Measurements from ENCODE around the gene OBP2A. TPM values are rescaled to one million over a fixed set of nuclear protein-coding genes. Genes with fewer than 3 reads are reported as not detected.
A peak's percentile ranks its signal among the peaks of the same experiment; 100 is the strongest.

OBP2A gene
- total RNA-seq, 4 donors from 2014 or later: 1.0 to 3.9 (median 1.7) TPM; not detected in 1

DNA sequence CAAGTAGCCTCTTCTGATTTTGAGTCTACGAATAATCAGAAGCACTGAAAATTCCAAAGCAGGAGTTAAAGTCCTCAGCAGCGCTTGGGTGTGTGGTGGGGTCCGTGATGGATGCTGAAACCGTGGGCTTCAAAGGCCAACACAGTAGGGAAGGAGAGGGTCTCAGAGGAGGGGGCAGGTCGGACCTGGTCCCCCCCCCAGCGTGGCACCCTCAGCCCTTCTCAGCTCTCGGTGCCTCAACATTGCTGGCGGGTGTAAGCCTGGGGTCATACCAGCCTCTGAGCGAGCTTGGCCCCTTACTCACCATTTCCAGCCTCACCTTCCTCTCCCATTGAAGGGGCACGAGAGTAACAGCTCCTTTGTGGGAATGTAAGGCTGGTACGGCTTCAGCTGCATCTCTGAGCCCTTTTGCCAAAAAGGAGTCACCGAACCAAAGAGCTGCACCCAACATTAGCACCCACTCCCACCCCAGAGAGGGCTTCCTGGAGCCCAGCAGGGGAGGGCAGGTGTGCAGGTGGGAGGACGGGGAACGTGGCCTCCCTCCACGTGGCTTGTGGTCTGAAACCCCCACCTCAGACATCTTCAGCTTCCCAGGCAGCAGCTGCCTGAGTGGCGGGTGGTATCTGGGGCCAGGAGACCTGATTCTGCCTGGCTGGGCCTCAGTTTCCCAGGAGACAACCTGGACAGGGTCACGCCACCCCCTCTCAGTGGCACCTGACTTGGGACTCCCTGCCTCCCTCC lies 31.4 kb upstream of the OBP2A start:
- TF ChIP-seq POLR2A (IDR thresholded peaks at IDR 0.05) (no peak), CTCF (IDR thresholded peaks at IDR 0.05) (no peak), POLR2AphosphoS5 (IDR thresholded peaks at IDR 0.05) (no peak), EP300 (IDR thresholded peaks at IDR 0.05) (no peak)
- Histone ChIP-seq H3K4me1 (no peaks in the 10 kb centered on the region), H3K27ac (no peak overlapping the region), H3K9me3 (no peaks in the 10 kb centered on the region), H3K4me3 (no peak overlapping the region), H3K36me3 (no peaks in the 10 kb centered on the region), H3K27me3 (peaks cover 13% of the 10 kb centered on the region)
- 83% methylated on average over 12 of the region's 17 CpGs for WGBS
- peak; percentile 33 to 63 for DNase-seq (ENCODE audit: low spot score in 2 of 2)

DNA sequence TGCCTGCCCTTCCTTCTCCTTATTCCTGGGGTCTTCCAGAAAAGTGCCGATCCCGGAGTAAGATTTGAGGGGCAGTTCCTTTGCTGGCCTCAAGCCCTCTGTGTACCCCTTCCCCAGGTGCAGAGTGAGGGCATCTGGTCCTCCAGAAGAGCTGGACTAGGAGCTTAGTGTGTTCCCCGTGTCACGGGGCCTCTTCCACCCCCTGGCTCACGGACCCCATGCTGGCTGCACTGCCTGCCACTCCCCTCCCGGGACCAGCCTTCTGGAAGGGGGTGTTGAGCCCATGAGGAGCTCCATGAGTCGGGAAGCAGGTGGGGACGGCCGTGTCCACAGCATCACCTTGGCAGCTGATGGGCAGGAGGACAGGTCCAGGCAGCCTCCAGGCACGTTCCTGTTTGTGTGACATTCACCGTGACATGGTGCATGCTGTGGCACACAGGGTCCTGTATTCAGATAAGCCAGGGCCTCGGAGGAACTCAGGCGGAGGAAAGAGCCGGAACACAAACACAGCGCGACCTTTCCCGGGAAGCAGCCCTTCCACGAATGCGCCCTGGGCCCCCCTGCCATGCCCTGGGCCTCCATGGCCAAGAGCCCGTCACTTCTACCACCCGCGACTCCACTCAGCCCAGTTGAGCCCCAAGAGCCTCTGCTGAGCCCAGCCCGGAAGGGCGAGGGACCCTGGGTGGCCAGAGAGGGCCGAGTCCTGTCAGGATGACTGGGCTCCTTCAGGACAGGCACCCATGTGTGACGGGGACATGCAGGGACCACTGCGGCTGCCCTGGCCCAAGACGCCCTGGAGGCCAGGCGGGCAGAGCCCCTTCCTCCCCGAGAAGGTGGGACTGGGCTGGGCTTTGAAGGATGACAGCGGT lies 30.6 kb upstream of the OBP2A start:
- H3K9me3 ChIP-seq: no peaks in the 10 kb centered on the region
- peak; percentile 39 to 77 for DNase-seq (ENCODE audit: low spot score in 2 of 2)
- H3K4me1 ChIP-seq: no peaks in the 10 kb centered on the region
- H3K36me3 ChIP-seq: no peaks in the 10 kb centered on the region
- H3K27ac ChIP-seq: no peak overlapping the region
- no peak overlapping the region for H3K4me3 ChIP-seq
- H3K27me3 ChIP-seq: peaks cover 13% of the 10 kb centered on the region
- TF ChIP-seq POLR2AphosphoS5 (IDR thresholded peaks at IDR 0.05) (no peak), EP300 (IDR thresholded peaks at IDR 0.05) (no peak), POLR2A (IDR thresholded peaks at IDR 0.05) (no peak), CTCF (IDR thresholded peaks at IDR 0.05) (no peak)
- WGBS: 75% methylated on average over 7 of the region's 31 CpGs

DNA sequence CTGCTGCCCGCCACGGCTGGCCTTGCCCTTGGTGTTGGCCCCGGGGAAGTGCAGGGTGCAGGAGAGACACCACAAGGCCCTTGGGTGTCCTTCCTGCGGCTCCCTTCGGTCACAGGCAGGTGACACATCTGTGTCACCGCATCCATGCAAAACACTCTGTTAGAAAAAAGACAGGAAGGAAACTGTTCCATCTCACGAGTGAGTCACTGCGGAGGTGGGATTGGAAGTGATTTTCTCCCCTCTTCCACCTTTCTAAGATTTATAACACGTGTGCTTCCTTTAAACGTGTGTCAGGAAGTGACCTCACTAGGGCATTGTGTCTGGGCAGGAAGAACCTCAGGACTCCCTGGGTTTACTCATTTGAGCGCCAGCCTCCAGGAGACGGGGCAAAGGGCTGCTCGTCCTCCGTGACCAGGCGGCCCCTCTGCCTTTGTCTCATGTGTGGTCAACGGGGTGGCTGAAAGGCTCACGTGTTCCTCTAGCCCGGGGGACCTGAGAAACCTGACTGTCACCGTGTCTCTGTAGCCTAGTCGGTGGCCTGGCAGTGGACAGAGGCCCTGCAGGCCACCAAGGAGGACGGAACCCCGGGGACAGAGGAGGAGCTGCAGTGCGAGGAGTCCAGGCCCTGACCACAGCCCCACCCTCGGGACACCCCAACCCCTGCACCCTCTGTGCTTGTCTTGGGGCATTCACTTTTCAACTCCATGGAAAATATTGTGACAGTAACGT lies 29.6 kb upstream of the OBP2A start:
- WGBS: 81% methylated on average over 22 of the region's 25 CpGs
- Histone ChIP-seq H3K36me3 (no peaks in the 10 kb centered on the region), H3K27me3 (peaks cover 13% of the 10 kb centered on the region), H3K4me3 (no peak overlapping the region), H3K4me1 (no peaks in the 10 kb centered on the region), H3K9me3 (no peaks in the 10 kb centered on the region), H3K27ac (no peak overlapping the region)
- DNase-seq (ENCODE audit: low spot score in 2 of 2): peak; percentile 32 to 55
- TF ChIP-seq EP300 (IDR thresholded peaks at IDR 0.05) (no peak), POLR2AphosphoS5 (IDR thresholded peaks at IDR 0.05) (no peak), POLR2A (IDR thresholded peaks at IDR 0.05) (no peak), CTCF (IDR thresholded peaks at IDR 0.05) (no peak)

GRCh38 chr9:135517407-135517822 lies 28.5 kb upstream of the OBP2A start:
- TF ChIP-seq EP300 (IDR thresholded peaks at IDR 0.05) (no peak), POLR2AphosphoS5 (IDR thresholded peaks at IDR 0.05) (no peak), CTCF (IDR thresholded peaks at IDR 0.05) (no peak), POLR2A (IDR thresholded peaks at IDR 0.05) (no peak)
- H3K4me3 ChIP-seq: no peak overlapping the region

More at GRCh38 chr9:135517407-135517822, 28.5 kb upstream of the OBP2A start:
- Histone ChIP-seq H3K27ac (no peak overlapping the region), H3K36me3 (no peaks in the 10 kb centered on the region), H3K4me1 (no peaks in the 10 kb centered on the region), H3K27me3 (peaks cover 13% of the 10 kb centered on the region), H3K9me3 (no peaks in the 10 kb centered on the region)
- 95% methylated on average over 24 of the region's 24 CpGs for WGBS
- peak; percentile 37 to 72 for DNase-seq (ENCODE audit: low spot score in 2 of 2)

Measured in suprapubic skin (tissue), 4 donors.